Activated CD8-positive, alpha-beta memory T cell treated with anti-CD3 and anti-CD28 coated beads for 24 hours (primary cell): Measurements from ENCODE around the gene TENT4B.
"Not testable (repeated sequence)": the region's sequence is repeated elsewhere in the genome, so short reads cannot be mapped to it uniquely, and the experiment has no call there.

Experiments
- DNase-seq: peaks from one replicate; pipeline ENCODE4 v3.0.0-alpha.2; 2020

Gene TENT4B

DNA sequence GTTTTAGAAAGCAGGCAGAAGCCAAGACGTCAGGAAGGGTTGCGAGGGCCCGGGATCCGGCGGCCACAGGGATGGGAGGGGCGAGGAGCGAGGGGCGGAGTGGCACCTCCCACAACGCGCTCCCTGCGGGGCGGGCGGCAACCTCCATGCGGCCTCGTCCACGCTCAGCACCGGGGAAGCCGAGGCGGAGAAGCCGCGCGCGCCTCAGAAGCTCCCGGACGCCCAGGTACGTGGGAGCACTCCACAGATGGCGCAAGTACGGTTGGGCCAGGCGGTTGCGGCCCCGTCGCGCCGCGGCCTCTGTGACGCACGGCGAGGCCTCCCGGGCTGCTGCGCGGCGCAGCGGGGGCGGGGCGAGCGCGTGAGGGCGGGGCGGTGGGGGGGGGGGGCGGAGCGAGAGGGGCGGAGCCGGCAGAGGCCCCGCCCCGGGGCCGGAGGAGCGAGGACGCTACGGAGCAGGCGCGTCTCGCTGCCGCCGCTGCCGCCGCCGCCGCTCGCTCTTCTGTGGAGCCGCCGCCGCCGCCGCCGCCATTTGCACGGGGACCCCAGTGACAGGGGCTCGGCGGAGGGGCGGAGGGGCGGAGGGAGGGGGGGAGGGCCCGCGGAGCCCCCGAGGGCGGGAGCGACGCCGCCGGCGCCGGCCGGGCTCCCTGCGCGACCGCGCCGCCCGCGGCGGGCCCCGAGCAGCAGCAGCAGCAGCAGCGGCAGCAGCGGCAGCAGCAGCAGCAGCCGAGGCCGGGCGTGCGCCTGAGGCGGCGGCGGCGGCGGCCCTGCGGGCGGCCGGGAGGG, at the start of gene TENT4B:
TSS of gene TENT4B (plus strand) at position 500 of the 789 bp plus-strand sequence. CDS start 316 bp downstream, outside the sequence.
- DNase-seq: peak; percentile 96

DNA sequence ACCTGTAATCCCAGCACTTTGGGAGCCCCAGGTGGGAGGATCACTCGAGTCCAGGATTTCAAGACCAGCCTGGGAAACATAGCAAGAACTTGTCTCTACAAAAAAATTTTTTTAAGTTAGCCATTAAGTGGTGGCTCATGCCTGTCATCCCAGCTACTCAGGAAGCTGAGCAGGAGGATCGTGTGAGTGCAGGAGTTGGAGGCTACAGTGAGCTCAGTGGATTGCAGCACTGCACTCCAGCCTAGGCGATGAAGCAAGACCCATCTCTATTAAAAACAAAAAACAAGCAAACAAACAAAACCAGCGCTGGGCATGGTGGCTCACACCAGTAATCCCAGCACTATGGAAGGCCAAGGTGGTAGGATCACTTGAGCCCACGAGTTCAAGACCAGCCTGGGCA, 49.3 kb upstream of the TENT4B start:
- DNase-seq: no peak

DNA sequence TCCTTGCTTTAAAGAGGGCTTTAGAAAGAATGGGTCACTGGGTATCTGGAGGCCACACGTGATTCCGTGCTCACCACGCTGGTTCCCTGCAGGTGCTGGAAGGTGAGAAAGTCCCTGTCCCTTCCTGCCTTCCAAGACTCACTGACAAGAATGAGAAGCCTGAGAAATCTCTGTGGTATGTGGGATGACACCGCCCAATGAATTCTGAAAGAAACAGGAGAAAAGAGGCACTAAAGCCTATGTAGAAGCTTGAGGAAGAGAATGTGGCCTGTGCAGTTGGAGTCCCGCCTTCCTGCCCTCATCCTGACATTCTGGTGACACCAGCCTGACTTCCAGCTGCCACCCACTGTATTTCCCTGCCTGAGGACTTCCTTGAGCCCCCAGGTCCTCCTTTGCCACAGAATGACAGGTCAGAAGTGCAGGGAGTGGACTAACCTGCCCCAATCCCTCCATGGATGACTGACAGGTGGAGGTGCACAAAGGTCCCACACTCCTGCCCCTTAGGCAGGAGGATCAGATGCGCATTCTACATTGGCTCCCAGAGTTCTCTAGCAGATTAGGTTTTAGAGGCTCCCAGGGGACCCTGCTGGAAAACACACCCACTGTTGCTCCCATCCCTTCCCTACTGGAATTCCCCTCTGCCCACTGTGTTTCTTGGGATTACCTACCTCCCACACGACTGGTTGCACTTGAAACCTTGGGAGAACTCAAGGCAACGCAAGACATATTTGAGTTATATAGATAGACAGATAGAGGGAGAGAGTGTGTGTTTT, 38.6 kb upstream of the TENT4B start:
- no peak for DNase-seq

DNA sequence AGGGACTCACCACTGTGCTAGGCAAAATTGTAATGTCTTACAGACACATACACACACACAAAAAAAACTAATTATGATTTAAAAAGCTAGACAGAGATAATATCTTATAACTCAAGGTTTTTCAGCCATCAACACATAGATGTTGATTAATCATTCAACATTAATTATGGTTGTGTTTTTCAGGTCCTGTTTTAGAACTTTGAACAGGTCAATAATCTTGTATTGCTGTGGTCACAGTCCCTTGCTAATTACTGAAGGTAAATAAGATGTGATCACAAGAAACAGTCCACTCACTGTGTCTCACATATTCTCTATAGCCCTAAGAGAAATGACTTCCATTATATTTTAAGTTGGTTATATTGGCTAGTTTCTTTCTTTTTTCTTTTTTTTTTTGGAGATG, 32.4 kb upstream of the TENT4B start:
- no peak for DNase-seq

DNA sequence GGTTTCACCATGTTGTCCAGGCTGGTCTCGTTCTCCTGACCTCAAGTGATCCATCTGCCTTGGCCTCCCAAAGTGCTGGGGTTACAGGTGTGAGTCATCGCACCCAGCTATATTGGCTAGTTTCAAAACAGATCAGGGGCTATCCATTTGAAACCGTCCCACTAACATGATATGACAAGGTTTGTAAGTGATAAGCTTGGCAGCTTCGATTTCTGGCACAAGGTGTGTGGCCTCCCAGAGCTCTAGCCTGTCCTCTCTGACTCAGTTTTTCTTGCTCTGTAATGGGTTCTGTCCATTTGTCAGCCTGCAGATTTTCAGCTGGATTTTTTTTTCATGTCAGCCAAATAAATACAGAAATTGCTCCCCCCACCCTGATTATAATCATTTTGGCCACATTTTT, 31.8 kb upstream of the TENT4B start:
- no peak for DNase-seq

DNA sequence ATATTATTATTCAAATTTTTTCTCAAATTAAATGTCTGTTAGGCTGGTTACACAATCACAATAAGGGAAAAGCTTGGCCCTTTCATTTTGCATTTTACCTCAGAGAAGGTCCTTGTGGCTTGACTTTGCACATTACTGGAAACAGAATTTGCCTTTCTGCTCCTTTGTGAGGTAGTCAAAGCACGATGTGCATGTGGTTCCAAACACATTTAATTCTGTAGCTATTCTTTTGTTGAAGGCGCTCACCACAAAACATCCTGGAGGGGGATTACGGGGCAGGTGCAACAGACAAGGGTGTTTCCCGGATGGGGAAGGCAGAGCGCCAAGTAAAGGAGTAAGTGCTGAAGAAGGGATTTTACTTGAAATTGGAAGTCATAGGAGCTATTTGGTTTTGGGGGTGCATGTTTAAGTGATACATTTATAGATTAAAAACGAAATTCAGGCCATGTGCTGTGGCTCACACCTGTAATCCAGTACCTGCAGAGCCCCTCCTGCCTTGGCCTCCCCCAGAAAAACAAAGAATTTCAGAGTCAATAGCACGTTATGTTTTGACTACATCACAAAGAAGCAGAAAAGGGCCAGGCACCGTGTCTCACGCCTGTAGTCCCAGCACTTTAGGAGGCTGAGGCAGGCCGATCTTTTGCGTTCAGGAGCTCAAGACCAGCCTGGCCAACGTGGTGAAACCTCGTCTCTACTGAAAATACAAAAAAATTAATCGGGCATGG, 31.2 kb upstream of the TENT4B start:
- no peak for DNase-seq

DNA sequence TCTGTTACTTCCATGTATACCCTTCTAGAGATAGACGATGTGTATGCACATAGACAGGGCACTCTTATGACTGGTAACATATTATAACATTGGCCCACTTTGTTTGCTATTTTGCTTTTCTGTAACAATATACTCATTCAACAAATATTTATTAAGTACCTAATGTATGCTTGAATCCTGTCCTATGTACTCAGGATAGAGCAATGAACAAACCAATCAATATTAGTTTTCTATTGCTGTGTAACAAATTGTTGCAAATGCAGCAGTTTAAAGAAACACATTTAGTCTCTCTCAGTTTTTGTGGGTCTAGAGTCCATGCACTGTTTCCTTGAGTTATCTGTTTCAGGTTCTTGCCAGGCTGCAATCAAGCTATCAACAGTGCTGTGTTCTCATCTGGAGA, 29.7 kb upstream of the TENT4B start:
- no peak for DNase-seq

DNA sequence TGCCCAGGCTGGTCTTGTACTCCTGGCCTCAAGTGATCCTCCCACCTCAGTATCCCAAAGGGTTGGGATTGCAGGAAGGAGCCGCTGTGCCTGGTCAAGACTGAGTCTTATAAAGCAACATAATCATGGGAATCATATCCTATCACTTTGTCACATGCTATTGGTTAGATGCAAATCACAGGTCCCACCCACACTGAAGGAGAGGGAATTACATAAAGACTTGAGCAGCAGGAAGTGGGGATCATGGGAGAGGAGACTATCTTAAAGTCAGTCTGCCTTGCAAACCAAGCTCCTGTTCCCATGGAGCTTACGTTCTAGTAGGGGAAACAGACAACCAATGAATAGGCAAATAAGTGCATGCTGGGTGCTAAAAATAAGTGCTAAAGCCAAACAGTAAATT, 28.3 kb upstream of the TENT4B start:
- no peak for DNase-seq

DNA sequence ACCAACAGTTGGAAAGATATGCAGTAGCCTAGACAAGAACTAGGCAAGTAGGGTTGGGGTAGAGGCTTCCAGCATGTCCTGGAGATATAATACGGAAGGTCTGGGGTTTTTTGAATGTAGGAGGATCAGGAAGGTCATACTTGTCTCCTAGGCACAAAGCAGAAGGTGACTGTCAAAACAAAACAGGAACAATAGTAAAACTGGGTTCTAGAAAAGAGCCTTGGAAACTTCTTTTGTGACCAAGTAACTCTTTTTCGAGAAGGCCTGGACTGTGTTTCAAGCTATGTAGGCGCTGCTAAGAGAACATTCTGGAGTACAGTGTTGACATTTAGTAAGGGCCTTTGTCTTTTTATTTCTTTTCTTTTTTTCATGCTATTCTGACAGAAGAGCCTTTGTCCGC, 26.9 kb upstream of the TENT4B start:
- DNase-seq: no peak

DNA sequence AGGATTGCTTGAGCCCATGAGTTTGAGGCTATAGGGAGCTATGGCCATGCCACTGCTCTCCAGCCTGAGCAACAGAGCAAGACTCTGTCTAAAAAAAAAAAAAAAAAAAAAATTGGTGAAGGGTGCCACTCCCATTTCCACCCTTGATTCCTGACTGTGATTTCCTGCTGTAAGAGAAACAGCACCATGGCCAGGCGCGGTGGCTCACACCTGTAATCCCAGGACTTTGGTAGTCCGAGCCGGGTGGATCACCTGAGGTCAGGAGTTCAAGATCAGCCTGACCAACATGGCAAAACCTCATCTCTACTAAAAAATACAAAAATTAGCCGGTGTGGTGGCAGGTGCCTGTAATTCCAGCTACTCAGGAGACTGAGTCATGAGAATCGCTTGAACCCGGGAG, 20.5 kb upstream of the TENT4B start:
- not testable (repeated sequence) for DNase-seq

DNA sequence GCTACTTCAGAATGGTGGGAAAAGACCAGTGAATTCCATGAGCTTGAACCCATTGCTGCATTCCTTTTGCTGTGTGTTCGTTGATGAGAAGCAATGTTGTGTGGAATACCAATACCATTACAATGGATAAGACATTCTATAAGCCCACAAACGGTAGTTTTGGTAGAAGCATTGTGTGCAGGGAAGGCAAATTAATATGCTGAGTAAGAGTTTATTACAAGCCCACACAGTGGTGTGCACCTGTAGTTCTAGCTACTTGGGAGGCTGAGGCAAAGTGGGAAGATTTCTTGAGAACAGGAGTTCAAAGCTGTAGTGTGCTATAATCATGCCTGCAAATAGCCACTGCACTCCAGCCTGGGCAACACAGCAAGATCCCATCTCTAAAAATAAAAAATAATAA, 19.9 kb upstream of the TENT4B start:
- DNase-seq: no peak

DNA sequence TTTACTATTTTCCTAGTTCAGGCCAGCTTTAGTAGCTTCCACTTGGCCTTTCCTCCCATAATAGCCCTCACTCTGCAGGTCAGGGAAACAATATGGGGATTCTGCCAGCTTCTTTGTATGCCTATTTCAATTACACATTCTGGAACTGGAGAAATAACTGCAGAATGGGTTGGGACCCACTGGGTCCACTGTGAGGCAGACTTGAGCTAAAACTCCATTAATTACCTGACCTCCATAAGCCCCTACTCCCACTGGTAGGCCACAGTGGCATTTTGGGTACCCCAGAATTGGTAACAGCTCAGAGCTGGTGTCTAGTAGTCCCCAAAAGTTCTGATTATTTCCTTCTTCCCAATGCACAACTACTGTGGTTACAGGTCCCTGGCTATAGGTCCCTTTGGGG, 16.7 kb upstream of the TENT4B start:
- no peak for DNase-seq

DNA sequence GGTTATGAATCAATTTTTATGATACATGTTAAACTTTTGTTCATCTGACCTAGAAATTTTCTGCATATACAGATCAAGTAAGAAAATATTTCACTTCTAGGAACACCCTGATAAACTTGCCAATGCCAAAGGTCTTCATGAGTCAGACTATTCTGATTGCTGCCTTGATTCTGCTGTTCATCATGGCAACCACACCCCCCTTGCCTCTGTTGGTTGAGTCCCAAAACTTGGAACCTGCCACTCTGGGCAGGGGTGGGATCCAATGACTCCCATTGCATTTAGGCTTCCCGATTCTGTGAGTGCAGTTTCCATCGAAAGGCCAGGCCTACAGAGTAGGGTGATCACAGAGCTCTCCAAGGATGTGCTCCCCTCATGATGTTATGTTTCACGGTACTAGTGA, 15.8 kb upstream of the TENT4B start:
- no peak for DNase-seq

DNA sequence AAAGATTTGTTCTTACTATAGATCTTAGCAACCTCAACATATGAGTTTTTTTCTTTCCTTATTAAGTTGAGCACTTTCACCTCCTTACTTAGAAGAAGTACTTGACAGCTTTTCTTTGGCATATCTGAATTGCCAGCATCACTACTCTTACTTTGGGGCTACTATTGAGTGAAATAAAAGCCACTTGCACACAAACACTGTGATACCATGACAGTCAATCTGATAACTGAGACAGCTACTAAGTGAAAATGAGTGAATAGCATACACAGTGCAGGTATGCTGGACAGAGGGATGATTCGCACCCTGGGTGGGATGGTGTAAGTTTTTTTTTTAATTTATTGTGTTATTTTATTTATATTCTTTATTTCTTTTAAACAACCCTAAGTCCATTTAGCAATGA, 13.5 kb upstream of the TENT4B start:
- DNase-seq: no peak

DNA sequence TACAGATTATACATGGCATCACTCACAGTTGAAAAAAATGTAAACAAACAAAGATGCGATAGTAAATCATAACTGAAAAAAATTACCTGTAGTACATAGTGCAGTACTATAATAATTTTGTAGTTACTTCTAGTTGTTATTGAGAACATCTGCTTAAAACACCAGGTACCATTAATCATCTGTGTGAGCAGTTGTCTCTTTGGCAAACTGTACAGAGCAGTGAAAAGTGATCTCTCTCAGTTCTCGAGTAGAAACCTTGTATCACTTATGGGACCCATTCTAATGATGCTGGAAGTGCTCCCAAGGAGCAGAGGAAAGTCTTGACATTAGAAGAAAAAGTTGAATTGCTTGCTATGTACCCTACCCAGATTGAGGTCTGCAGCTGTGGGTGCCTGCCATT, 8.9 kb upstream of the TENT4B start:
- no peak for DNase-seq

DNA sequence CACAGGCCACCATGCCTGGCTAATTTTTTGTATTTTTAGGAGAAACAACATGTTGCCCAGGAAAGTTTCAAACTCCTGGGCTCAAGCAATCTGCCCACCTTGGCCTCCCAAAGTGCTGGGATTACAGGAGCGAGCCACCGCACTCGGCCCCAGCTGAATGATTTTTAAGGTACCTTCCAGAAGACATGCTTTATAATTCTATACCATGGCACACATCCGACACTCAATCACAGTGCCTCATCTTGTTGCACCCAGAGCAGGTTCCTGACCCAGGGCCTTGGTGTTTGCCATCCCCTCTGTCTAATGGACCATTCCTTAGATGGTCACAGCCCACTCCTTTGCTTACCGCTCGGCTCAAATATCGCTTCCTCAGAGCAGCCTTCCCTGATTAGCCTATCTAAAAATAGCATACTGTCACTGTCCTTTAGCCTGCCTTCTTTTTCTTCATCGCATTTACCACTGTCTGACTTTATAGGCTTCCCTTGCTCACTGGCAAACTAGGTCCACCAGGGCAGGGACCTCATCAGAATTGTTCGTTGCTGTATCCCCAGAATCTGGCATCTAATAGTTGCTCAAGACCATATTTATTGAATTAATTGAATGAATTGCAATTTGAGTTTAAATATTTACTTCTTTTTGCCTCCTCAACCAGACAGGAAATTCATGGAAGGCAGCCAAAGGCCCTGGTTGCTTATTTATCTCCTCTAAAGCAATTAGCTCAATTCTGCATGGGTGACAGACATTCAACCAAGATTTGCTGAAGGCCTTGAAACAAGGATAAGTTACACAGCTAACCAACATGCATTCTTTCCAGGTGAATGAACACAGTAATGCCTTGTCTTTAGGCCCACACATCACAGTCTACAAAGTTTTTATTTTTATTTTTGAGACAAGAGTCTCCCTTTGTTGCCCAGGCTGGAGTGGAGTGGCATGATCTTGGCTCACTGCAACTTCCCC, 6.3 kb upstream of the TENT4B start:
- no peak for DNase-seq

DNA sequence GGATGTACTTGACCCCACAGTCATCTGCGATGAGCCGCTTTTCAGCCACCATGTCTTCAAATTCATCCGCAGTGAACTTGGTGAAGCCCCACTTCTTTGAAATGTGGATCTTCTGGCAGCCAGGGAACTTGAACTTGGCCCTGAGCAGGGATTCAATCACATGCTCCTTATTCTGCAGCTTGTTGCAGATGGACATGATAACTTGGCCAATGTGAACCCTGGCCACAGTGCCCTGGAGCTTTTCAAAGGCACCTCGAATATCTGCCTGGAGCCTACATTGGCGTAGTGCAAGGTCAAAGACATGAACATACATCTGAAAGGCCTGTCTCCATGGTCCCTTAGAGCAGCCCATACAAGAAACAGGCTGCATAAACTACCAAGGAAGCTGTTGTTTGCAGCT, 1.8 kb upstream of the TENT4B start:
- DNase-seq: no peak

DNA sequence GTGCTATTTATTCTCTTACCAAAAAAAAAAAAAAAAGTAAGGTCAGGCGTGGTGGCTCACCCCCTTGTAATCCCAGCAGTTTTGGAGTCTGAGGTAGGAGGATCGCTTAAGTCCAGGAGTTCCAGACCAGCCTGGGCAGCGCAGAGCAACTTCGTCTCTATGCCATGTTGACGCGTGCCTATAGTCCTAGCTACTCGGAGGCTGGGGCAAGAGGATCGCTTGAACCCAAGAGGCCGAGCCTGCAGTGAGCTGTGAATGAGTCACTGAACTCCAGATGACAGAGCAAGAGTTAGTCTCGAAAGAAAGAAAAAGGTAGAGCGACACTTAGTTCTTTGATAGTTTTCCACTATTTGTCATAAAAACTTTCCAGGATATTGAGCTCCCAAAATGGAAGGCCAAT, 1.4 kb upstream of the TENT4B start:
- peak; percentile 64 for DNase-seq

DNA sequence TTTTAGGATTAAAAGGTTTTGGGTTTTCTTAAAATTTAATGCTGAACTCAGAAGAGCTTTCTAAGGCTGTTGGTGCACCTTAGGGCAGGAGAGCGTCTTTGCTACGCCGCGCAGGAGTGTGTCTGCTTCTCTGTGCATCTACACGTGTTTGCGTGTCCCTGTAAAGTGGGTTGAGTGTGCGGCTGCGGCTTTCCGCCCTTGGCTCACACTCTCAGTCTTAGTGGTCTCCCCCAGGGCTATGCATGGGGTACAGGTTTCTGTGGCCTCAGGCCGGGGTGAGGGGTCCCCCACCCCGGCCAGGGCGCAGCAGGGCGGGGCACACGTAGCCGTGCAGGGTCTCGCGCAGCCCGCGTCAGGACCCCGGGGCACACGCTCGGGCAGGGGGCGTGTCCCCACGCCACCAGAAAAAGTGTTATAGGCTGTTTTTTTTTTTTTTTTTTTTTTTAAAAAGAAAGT, 727 bp upstream of the TENT4B start:
- peak; percentile 89 for DNase-seq

DNA sequence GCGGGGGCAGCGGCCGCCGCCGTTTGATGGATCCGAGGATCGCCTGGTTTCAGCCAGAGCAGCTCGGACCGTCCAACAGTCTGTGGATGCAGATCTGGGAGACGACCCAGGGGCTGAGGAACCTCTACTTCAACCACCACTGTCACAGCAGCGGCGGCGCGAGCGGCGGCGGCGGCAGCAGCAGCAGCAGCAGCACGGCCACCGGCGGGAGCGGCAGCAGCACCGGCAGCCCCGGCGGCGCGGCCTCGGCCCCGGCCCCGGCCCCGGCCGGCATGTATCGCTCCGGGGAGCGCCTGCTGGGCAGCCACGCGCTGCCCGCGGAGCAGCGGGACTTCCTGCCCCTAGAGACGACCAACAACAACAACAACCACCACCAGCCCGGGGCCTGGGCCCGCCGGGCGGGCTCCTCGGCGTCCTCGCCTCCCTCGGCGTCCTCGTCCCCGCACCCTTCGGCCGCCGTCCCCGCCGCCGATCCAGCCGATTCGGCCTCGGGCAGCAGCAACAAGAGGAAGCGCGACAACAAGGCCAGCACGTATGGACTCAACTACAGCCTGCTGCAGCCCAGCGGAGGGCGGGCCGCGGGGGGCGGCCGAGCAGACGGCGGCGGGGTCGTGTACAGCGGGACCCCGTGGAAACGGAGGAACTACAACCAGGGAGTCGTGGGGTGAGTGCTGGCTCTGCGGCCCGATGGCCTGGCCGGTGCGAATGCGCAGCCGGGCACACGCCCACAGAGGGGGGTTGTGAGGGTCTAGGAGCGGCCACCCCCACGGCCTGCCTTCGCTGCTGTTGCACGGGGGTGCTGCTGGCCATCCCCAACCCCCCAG, 702 bp downstream of the TENT4B start:
- no peak for DNase-seq

DNA sequence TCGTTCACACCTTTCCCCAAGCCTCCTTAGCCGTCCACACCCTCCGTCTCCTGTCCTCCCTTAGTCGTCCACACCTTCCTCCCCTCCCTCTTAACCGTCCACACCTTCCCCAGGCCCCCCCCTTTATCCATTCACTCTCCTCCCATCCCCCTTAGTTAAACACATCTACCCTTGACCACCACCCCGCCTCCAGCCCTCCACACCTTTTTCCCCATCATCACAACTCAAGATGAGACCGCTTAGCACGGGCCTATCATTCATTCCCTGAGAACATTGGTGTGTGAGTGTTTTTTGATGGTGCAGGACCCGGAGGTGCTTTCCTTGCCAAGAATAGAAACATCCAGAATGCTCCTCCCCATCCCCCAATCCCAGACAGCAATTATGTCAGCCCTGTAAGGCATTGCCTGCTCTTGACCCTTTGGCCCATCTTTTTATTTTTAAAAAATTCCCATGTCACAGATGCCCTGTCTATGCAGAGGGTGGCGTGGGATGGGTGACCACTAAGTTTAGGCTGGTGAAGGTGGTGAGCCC, 1.4 kb downstream of the TENT4B start:
- DNase-seq: no peak
